Glomerular visceral epithelial cell (primary cell): ENCODE data around the gene POU6F2.

Experiments
- DNase-seq: peaks from one replicate; pipeline ENCODE4 v3.0.0-alpha.2; 2016; ENCODE audit errors: extremely low spot score

The POU6F2 gene

DNA sequence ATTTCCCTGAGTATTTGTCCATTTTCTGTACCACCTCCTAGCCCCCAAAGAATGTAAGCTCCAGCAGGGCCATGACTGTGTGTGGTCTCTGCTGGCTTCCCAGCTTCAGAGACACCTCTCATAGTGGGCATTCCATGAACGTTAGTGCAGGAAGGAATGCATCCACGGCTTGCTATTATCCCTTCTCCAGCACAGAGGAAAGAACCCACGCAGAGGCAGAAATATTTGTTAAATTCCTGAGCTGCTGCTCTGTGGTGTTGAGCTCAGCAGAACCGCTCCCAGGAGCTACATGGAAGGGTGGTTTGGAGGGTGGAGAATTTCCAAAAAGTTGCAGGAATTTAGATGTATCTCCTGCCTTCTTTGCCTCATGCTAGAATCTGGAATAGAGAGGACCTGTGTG is 275.2 kb downstream of the POU6F2 start:
- DNase-seq, result peak; percentile 46

DNA sequence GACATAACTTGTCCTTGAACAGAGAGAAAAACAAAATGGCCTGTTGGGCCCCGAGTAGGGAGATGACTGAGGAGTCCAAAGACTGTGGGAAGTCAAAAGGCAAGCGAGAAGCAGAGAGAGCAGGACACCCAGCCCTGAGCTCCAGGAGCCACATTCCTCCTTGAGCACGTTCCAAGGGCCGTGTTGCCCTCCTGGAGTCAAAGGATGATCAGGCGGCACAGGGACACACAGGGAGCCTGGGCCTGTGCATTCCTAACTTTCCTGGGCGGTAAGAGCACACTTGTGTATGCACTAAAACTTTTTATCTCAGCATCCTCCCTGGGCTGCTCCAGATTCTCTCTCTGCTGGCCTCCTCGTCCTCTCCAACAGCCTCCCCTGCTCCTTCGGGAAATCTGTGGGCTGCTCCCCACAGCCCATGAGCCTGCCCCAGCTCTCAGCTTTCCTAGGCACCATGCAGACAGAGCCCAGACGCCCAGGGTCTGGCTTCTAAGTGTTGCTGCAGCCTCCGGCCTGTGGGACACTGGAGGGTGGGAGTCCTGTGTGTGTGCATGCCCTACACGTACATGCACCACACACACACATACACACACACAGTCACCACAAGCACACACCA is 281.8 kb downstream of the POU6F2 start:
- DNase-seq, result no peak

DNA sequence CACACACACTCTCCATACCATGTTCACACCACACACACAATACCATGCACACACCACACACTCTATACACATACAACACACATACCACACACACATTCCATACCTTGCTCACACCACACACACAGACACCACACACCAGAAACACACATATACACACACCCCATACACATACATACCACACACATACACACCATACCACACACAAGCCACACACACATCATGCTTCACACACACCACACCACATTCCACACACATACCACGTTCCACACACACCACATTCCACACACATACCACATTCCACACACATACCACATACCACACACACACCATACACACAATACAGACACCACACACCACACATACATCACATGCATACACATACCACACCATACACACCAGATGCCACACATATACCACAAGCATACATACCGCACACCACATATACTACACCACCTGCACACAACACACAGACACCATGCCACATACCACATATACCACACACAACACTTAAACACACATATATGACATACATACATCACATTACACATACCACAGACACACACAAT is 282.7 kb downstream of the POU6F2 start:
- no peak for DNase-seq

DNA sequence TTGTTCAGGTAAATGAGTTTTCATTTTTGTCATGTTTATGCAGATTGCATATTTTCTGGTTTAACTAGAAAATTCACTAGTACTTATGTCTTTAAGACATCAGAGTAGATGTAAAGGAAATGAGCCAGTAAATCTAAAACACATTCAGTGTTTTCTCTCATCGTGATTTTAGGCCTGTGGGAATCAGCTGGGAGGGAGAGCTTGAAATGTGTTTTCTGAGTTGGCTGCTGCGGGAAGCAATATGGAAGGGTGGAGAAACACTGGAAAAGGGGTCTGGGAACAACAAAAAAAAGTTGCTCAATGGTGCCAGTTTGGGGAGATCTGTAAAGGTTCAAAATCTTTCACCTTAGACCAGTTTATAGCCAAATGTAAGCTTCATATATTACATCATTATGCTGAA is 284.1 kb downstream of the POU6F2 start:
- no peak for DNase-seq

DNA sequence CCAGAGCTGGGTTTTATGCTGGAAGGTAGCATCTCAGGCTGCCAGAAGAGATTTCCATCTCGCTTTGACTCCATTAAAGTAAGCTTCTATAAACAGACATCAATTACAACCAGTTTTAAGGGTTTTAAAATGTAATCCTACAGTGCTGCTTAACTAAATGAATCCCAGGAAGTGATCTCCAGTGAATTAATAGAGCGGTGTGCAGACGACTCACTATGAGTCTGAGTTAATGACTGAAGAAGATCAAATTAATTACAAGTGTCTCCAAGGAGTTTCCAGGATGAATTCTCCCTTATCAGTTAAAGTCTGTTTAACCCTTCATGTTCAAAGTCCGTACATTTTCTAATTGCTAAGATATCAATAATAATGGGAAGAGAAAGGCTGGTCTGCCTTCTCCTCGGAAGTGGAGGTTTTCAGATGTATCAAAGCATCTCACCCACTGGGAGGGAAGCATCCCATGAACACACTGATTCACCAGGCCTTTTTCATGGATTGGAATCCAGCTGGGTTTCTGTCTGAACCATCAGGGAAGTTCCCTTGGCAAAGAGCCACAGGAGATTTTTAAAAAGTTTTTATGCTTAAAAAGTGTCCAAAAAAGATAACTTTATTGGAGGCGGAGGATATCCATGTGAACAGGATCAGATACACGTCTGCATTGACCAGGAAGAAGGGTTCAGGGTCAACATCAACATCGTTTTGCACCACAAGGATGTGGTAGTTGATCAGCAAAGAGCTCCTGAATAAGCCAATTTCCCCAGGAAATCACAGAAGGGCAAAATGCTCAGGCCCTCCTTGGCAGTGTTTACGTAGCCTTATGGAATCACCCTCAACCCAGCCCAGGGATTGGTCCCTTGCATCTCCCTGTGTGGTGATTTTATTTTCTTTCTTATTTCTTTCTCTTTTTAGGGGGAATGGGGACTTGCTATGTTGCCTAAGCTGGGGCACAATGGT is 288.2 kb downstream of the POU6F2 start:
- DNase-seq, result no peak

DNA sequence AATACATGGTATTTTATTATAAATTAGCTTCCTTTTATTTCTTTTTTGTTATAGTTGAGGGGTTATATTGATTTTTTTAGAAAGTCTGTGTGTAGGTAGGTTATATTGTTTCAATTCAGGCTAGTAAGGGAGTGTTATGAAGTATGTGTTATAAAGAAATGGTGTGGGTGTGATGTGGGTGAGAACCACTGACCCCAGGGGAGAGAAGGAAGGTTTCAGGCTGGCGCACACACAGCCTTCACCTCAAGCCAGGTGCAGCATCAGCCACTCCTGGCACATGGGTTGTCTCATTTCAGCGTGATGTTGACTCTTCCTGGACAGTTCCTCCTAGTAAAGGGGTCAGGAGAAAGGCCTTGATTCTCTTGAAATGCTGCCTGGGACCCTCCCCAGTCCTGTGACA is 291.3 kb downstream of the POU6F2 start:
- no peak for DNase-seq

DNA sequence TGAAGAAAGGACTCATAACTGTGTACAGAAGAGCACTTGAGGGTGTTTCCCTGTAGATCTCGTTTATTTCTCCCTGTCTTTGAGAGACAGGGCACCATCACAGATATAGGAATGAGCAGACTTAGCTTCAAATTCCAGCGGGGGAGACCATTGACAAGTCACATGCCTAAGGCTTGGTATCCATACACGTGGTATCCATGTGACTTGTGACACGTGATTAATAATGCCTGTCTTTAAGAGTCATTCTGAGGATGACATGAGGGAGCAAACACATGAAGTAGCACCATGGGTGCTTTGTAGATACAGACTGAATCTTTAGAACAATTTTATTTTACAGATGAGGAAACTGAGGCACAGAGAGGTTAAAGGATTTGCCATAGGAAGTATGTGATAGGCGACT is 292.3 kb downstream of the POU6F2 start:
- no peak for DNase-seq

DNA sequence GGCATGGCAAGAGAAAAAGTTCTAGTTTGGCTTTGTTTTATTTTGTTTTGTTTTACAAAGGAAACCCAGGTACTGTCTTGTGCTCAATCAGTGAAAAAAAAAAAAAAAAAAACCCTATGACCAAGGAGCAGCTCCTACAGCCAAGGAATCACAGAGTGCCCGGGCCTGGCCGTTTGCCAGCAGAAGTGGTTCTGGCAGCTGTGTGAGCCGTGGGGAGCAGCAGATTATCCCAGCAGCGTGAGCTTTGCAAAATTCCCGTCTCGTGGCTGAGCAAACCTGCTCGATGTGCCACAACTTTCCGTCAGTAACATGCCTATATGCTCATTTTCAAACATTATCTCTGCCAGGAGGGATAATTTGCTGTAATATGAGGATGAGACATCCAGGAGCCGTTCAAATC is 293.7 kb downstream of the POU6F2 start:
- peak; percentile 70 for DNase-seq

DNA sequence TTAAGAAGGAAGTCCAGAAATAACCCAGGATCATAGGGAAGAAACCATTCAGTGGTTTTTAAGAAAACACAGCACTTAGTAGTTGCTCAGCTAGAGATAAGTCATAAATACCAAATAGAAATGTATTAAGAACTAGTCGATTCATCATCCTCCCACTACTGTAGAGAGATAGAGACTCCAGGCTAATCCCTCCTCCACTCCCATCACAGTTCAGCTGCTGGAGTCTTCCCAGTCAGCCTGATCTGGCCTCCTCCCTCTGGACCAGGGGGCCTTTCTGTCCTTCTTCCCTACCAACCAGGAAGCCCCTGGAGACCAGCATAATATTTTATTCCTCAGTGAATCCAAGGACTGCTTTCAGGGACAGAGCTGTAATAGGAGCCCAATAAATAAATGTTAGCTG is 294.4 kb downstream of the POU6F2 start:
- DNase-seq, result no peak

DNA sequence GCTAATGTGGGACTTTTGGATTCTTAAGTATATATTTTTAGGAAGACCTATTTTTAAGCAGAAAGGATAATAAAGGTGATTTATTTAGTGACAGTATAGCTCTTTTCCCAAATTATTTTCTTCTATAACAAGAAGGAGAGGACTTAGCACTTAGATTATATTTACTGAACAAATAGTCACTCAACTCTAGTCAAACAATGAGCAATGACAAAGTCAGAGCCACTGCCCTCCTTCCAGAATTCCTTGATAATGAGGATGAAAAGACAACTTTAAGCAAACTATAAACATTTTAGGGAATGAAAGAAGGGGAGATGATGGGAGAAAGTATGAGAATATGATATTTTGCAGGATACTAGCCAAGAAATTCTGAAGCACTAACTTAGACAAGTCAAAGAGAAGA is 295.0 kb downstream of the POU6F2 start:
- DNase-seq, result no peak

DNA sequence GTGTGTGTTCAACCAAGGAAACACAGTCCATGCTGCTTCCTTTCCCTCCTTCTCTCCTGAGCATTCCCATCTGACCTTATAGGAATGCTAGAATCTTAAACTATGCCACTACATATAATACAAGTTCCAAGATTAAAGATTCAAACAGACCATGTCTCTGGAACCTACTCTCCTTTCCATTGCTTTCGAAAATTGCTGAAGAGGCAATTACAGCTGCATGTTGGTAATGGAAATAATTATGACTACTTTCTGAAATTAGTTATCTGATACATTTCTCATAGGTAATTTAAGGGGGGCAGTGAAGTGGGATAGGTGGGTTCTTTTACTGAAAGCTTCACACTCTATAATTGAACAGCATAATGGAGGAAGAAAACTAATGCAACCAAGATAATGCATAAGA is 302.6 kb downstream of the POU6F2 start:
- DNase-seq, result no peak

DNA sequence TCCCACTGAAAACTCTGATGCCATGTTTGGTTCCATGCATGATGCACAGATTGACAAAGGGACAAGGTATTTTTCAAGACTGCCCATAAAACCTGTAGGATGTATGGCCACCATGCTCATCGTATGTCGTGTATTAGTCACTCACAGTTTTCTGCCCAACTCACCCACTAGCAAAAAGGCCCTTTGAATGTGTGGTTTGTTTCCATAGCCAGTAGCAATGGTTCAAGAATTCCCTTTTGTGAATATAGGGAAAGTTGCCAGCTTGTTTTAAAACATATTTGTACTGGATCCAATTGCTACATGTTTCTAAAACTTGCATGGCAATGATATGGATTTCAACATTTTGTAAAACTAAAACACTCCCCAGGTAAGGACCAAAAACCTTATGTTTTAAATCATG is 307.5 kb downstream of the POU6F2 start:
- no peak for DNase-seq

DNA sequence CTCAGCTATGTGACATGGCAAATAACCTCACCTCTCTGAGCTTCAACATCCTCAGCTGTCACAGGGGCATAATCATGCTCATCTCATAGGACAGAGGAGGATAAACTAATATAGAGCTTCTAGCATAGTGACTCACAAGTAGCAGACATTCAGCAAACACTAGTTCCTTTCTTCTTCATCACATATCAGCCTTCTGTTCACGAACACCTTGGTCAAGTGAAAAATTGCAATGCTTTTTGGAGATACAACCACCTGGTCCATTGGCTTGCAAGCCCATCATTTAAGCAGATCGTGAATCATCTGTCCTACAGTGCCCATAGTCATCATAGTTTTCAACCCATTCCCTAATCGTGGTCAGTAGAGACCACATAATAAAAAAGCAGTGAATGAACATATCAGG is 310.6 kb downstream of the POU6F2 start:
- DNase-seq, result no peak

DNA sequence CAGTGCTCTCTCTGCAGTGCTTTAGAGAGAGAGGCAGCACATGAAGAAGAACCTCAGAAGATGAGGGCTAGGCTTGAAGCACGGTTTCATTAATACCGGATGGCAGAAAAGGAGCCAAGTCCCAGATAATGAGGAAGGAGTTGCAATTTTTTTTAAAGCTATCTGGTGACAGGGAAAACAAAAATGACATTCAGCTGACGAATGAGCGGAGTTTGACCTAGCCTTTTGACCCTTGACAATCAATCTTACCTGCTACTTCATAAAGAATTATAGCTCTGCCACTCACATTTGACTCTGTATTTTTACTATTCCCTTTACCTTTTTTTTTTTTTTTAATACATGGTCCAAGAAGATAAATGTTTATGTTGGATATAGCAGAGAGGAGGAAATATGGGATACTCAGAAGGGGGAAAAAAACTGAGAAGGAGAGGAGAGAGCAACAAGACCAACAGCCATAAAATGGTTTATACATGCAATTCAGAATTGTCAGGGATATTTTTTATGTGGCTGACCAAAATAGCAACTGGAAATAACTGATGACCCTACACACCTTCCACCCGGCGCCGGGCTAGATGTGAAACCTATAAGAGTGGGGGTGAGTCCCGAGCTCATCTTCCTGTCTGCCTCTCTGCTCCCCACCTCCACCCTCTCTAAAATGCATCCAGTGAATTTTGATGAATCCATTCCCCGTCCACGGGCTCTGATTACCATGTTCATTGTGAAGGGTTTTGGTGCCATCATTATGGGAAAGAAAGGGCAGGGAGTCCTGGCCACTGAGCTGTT is 314.1 kb downstream of the POU6F2 start:
- DNase-seq, result no peak

DNA sequence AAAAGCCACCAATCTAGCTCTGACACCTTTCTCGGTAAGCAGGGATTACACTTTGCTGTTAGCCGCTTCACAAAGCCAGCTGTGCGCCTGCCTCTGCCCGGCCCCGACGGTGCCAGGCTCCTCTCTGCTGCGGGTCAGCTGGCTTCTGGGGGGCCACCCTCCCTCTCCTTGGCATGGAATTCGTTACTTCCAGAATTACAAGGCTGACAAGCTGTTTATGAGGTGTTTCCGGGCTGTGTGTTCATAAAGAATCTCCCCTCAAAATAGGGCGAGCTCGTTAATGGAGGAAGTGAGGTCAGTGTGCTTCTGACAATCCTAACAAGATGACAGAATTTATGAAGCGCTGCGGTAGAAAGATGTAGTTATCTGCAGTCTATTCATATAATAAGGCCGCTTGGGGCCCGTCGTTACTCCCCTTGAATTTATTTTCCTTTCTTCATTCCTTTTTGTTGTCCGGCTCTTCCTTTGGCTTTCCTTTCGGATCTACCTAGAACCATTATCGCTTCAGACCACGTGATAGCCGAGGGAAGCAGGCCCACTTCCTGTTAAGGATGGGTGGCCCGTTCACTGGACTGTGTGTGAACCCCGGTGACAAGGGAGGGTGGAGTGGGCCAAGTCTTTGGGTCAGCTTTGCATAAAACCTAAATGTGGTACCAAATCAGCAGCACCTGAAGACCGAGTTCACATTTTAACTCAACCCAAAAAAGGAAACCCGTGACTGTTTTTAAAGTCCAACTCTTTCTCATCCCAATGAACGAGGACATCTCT is 315.5 kb downstream of the POU6F2 start:
- no peak for DNase-seq

DNA sequence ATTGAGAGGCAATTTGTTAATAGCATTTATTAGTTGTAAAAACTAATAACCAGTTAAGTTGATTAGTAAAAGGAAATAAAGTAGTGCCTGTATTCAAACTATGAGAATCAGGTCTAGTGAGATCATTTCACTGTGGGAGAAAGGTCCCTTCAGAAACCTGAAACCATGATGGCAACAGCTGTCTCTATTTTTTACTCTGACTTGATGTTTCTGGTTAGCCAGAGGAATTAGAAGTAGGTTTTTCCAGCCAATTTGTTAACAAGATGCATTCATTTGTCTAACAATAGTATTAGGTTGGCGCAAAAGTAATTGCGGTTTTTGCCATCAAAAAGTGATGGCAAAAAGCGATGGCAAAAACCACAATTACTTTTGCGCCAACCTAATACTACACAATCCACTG is 316.3 kb downstream of the POU6F2 start:
- DNase-seq, result no peak

DNA sequence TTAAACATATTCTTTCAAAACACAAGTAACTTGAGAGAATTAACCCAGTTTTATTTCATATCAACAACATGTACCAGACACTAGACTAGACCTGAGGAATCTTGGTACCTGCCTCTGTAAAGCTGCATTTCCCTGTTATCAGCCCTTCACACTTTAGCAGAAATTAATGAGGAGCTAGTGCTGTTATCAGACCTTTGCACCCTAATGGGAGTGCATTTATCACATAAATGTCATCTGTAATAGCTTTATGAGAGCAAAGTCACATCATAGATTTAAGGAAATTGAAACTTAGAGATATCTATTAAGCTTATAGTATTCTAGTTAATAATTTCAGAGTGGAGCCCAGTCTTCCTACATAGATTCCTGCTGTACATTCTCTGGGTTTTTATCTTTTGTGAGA is 318.1 kb downstream of the POU6F2 start:
- no peak for DNase-seq

DNA sequence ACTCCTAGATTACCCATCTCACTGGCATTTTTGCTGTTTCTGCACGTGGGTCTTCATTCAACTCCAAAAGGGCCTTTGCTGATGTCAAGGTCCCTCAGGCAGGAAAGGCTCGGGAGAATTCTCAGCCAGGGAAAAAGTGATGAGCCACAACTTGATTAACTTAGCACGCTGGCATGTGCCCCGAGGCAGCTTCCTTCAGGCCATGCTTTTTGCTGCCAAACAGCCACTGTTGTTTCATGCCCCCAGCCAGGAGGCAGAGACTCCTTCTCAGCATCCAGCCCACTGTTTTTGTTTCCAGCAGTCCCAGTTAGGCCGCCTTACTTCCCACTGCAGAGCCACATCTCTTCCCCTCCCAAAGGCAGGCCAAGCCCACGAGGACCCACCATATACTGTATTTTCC is 322.0 kb downstream of the POU6F2 start:
- DNase-seq, result no peak

DNA sequence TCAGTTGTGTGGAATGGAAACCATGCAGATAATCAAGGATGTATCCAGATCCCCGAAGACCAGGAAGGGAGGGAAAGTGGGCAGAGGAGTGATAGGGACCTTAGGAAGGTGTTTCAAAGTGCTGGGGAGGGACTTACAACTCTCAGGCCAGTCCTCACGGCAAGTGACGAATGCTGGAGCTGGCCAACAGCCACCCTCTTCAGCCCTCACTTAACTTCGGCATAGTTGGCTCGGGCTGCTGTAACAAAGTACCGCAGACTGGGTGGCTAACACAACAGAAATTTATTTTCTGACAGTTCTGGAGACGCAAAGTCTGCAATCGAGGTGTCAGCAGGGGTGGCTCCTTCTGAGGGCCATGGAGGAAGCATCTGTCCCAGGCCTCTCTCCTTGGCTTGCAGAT is 322.6 kb downstream of the POU6F2 start:
- DNase-seq, result no peak

DNA sequence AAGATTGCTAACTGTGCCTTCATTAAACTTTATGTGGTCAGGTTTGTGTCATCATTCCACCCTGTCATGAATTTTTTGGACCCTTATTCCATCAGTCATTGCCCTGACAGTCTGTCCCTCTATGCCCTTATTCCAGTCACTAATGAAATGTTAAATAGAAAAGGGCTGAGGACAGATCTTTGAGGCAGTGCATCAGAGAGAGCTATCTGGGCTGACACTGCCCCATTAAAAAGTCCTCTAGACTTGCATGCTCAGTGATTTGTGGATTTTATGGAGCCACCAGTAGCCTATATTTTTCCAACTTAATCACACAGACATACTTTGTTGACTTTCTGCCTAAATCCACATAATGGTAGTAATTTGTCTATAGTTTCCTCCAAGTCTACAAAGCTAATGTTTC is 323.8 kb downstream of the POU6F2 start:
- DNase-seq, result no peak

DNA sequence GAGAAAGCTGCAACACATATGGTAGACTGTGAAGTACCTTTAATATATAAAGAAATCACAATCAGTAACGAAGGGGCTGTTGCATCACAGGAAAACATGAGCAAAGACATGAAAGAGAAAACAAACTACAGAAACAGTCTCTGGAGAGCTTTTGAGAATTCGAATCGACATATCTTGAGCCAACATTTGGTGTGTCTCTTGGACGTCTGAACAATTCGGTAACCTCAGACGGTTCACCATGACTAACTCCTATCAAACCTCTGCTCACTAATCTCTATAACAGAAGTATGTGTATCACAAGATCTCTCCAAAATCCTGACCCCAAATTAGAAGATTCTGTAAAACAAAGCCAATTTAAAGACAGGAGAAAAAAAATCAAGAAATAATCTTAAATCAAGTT is 326.5 kb downstream of the POU6F2 start:
- no peak for DNase-seq
